HepG2 (cell line): ENCODE results near the gene PGS1. TPM values are rescaled to one million over a fixed set of nuclear protein-coding genes. Genes with fewer than 3 reads are reported as not detected.
A peak's percentile ranks its signal among the peaks of the same experiment; 100 is the strongest.

Experiments
- MED8 ChIP-seq: sonication (generic); formaldehyde crosslinking; IDR thresholded peaks from 2 replicates; pipeline ENCODE4 v1.8.1; 2023; ENCODE audit warnings: mild to moderate bottlenecking, missing genetic modification reagents; ENCODE audit not compliant: insufficient replicate concordance
- MXD3 ChIP-seq: IDR thresholded peaks from 2 replicates; pipeline ENCODE4 v1.6.1; 2016; ENCODE audit warnings: mild to moderate bottlenecking, missing biosample characterization, missing genetic modification reagents
- NFAT5 ChIP-seq: sonication (generic); formaldehyde crosslinking; IDR thresholded peaks from 2 replicates; pipeline ENCODE4 v1.4.0; 2020; ENCODE audit warnings: missing genetic modification reagents
- POLR2G ChIP-seq: fragments of 200-400 bp; formaldehyde crosslinking; IDR thresholded peaks from 2 replicates; pipeline ENCODE4 v1.6.1; 2018; ENCODE audit warnings: mild to moderate bottlenecking, low read depth, low read length, moderate library complexity
- SP5 ChIP-seq: IDR thresholded peaks from 2 replicates; pipeline ENCODE4 v1.6.1; 2016; ENCODE audit warnings: low read depth, borderline replicate concordance
- ZBTB7B ChIP-seq: sonication (generic); formaldehyde crosslinking; IDR thresholded peaks from 2 replicates; pipeline ENCODE4 v1.4.0; 2020; ENCODE audit warnings: missing genetic modification reagents
- ZIK1 ChIP-seq: sonication (generic); formaldehyde crosslinking; IDR thresholded peaks from 2 replicates; pipeline ENCODE4 v1.5.0; 2020; ENCODE audit warnings: mild to moderate bottlenecking, low read depth, missing genetic modification reagents, borderline replicate concordance
- ZMYM4 ChIP-seq: sonication (generic); formaldehyde crosslinking; IDR thresholded peaks from 2 replicates; pipeline ENCODE4 v1.8.1; 2023; ENCODE audit warnings: mild to moderate bottlenecking, missing genetic modification reagents
- ZNF615 ChIP-seq: sonication (generic); formaldehyde crosslinking; IDR thresholded peaks from 2 replicates; pipeline ENCODE4 v1.5.0; 2020; ENCODE audit warnings: mild to moderate bottlenecking, missing genetic modification reagents, borderline replicate concordance
- ZNF619 ChIP-seq: sonication (generic); formaldehyde crosslinking; IDR thresholded peaks from 2 replicates; pipeline ENCODE4 v1.4.0; 2020; ENCODE audit warnings: mild to moderate bottlenecking, missing genetic modification reagents
- ZNF788 ChIP-seq: sonication (generic); formaldehyde crosslinking; IDR thresholded peaks from 2 replicates; pipeline ENCODE4 v1.5.0; 2020; ENCODE audit warnings: mild to moderate bottlenecking, missing genetic modification reagents, borderline replicate concordance
- polyA plus RNA-seq, 8 experiments: library from polyadenylated mRNA; depleted of rRNA in 3 of 8; stranded (reverse) in 7 of 8; unstranded in 1 of 8; fragments of >200 nt; fragmentation: Illumina TruSeq in 4 of 8; extraction: Trizol in 4 of 8; gene quantifications; 2 replicates each; pipeline versions ENCODE4 v1.2.1 to v1.2.3, GENCODE V29; 2011 to 2016; ENCODE audit warnings: low read depth in 4 of 8, missing spikeins in 1 of 8, mixed read lengths in 1 of 8; ENCODE audit not compliant: insufficient read depth in 1 of 8
- total RNA-seq, 5 experiments: library from RNA; depleted of rRNA; stranded (reverse); fragments of >200 nt; fragmentation: Illumina TruSeq; extraction: Trizol; gene quantifications; 2 replicates each; pipeline ENCODE4 v1.2.3, GENCODE V29; 2016; ENCODE audit warnings: low read depth in 1 of 5
- TF ChIP-seq, protein P1 (sequence below): sonication (generic); formaldehyde crosslinking; IDR thresholded peaks from 2 replicates; pipeline ENCODE4 v1.4.0; 2020; ENCODE audit warnings: mild to moderate bottlenecking, missing genetic modification reagents
- TF ChIP-seq, protein P2 (sequence below): sonication (generic); formaldehyde crosslinking; IDR thresholded peaks from 2 replicates; pipeline ENCODE4 v1.4.0; 2020; ENCODE audit warnings: missing genetic modification reagents

The PGS1 gene
- total and polyA plus RNA-seq, 2 of the 13 experiments (the other 11 are each of a cell fraction or from before 2014, with no cell fraction given): 25.9 to 31.5 TPM

DNA sequence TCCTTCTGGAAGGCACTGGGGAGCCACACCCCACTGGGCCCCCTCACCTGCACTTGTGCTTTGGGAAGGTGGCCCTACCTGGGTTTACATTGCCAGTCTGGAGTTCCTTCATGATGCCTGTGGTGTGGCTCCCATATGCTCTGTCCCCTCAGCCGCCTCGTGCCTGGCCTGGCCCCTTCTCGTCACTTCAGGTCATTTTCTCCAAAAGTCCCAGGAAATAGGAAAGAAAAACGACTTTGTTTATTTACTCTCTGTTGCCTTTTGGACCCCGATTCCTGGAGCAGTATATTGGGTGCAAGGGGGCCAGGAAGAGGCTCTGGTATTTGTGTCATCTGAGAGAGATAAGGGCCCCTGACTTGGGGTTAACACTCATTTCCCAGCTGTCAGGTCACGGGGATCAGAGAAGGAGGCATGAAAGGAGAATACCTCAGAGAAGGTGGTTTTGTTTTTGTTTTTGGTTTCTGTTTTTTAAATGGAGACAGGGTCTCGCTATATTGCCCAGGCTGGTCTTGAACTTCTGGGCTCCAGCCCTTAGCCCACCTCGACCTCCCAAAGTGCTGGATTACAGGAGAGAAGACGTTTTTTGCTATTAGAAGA lies 23.3 kb upstream of the PGS1 start (continued):
- no peak for TF ChIP-seq NFAT5 (CRISPR knock-in tag)
- TF ChIP-seq MXD3 (CRISPR knock-in tag): no peak; the same call in 1 of the 2 replicates
- TF ChIP-seq MED8 (CRISPR knock-in tag): no peak
- 0 out of 2 replicates have a peak, but pooled peaks have one; percentile 41 for TF ChIP-seq ZBTB7B
- TF ChIP-seq SP5 (CRISPR knock-in tag): 0 out of 2 replicates have a peak, but pooled peaks have one; percentile 40
- no peak for TF ChIP-seq ZMYM4
- TF ChIP-seq POLR2G: no peak
- TF ChIP-seq, protein P1, sequence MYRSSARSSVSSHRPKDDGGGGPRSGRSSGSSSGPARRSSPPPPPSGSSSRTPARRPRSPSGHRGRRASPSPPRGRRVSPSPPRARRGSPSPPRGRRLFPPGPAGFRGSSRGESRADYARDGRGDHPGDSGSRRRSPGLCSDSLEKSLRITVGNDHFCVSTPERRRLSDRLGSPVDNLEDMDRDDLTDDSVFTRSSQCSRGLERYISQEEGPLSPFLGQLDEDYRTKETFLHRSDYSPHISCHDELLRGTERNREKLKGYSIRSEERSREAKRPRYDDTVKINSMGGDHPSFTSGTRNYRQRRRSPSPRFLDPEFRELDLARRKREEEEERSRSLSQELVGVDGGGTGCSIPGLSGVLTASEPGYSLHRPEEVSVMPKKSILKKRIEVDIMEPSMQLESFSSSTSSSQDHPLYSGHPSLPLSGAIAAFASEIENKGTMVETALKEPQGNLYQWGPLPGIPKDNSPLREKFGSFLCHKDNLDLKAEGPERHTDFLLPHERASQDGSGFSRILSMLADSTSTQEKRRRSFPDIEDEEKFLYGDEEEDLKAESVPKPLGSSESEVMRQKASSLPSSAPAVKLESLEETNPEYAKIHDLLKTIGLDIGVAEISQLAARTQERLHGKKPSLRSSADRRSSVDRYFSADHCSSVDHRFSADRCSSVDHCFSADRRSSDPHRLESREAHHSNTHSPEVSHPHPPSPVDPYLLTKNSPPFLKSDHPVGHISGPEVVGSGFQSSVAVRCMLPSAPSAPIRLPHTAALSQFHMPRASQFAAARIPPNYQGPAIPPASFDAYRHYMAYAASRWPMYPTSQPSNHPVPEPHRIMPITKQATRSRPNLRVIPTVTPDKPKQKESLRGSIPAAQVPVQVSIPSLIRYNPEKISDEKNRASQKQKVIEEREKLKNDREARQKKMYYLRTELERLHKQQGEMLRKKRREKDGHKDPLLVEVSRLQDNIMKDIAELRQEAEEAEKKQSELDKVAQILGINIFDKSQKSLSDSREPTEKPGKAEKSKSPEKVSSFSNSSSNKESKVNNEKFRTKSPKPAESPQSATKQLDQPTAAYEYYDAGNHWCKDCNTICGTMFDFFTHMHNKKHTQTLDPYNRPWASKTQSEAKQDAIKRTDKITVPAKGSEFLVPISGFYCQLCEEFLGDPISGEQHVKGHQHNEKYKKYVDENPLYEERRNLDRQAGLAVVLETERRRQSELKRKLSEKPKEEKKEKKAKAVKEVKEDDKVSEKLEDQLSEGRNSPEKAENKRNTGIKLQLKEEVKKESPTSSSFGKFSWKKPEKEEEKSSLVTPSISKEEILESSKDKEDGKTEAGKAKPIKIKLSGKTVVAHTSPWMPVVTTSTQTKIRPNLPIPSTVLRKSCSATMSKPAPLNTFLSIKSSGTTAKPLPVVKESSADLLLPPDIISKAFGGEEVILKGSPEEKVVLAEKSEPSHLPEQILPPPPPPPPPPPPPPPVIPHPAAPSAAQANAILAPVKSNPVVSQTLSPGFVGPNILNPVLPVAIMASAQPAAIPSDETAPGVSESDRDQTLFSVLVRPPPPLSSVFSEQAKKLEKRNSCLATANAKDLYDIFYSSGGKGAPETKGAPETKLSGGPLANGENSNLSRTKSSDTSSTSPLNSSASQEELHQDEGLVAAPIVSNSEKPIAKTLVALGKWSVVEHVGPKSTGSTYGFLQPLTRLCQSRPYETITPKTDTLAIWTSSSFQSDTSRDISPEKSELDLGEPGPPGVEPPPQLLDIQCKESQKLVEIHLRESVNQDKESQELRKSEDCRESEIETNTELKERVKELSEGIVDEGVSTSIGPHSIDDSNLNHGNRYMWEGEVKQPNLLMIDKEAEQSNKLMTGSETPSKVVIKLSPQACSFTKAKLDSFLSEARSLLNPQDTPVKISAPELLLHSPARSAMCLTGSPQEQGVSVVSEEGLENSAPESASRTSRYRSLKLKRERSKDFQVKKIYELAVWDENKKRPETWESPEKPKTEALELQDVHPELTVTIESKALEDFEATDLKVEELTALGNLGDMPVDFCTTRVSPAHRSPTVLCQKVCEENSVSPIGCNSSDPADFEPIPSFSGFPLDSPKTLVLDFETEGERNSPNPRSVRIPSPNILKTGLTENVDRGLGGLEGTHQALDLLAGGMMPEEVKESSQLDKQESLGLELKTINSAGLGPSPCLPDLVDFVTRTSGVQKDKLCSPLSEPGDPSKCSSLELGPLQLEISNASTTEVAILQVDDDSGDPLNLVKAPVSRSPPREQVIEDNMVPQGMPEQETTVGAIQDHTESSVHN (CRISPR knock-in tag): no peak
- no peak for TF ChIP-seq ZNF619 (CRISPR knock-in tag)
- TF ChIP-seq ZNF615 (CRISPR knock-in tag): no peak
- 0 out of 2 replicates have a peak, but pooled peaks have one; percentile 21 for TF ChIP-seq ZNF788 (CRISPR knock-in tag)
- no peak for TF ChIP-seq ZIK1 (CRISPR knock-in tag)
- TF ChIP-seq, protein P2, sequence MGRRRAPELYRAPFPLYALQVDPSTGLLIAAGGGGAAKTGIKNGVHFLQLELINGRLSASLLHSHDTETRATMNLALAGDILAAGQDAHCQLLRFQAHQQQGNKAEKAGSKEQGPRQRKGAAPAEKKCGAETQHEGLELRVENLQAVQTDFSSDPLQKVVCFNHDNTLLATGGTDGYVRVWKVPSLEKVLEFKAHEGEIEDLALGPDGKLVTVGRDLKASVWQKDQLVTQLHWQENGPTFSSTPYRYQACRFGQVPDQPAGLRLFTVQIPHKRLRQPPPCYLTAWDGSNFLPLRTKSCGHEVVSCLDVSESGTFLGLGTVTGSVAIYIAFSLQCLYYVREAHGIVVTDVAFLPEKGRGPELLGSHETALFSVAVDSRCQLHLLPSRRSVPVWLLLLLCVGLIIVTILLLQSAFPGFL (CRISPR knock-in tag): no peak
